Stimulated activated CD8-positive, alpha-beta memory T cell treated with anti-CD3 and anti-CD28 coated beads, Interleukin-12 subunit alpha, Interleukin-12 subunit beta, amount 100 ng/mL, for 24 hours (primary cell): Measurements from ENCODE around the gene SCARB1.

ENCODE experiments used
- DNase-seq: peaks from one replicate; pipeline ENCODE4 v3.0.0-alpha.2; 2020; ENCODE audit errors: extremely low read depth

The SCARB1 gene

GRCh38 chr12:124797321-124797720 lies 66.3 kb downstream of the SCARB1 start:
- DNase-seq: no peak

- DNase-seq: no peak
Observed at GRCh38 chr12:124796303-124796960, 67.2 kb downstream of the SCARB1 start.

GRCh38 chr12:124795081-124795948 lies 68.3 kb downstream of the SCARB1 start:
- DNase-seq: no peak

- DNase-seq: no peak
Observed at GRCh38 chr12:124792961-124793441, 70.7 kb downstream of the SCARB1 start.

GRCh38 chr12:124792156-124792555 lies 71.5 kb downstream of the SCARB1 start:
- no peak for DNase-seq

- no peak for DNase-seq
Observed at GRCh38 chr12:124790650-124791400, 72.8 kb downstream of the SCARB1 start.

- DNase-seq: no peak
Observed at GRCh38 chr12:124788936-124789555, 74.6 kb downstream of the SCARB1 start.

GRCh38 chr12:124786061-124786964 lies 77.4 kb downstream of the SCARB1 start:
- DNase-seq: no peak

- DNase-seq: no peak
Observed at GRCh38 chr12:124784871-124785572, 78.6 kb downstream of the SCARB1 start.

- no peak for DNase-seq
Observed at GRCh38 chr12:124783087-124783486, 80.6 kb downstream of the SCARB1 start.

- DNase-seq: no peak
Observed at GRCh38 chr12:124782132-124782531, 81.5 kb downstream of the SCARB1 start.

- DNase-seq: no peak
Observed at GRCh38 chr12:124780752-124781685, 82.6 kb downstream of the SCARB1 start.

GRCh38 chr12:124780336-124780735 lies 83.3 kb downstream of the SCARB1 start:
- DNase-seq: no peak

GRCh38 chr12:124779161-124780141 lies 84.2 kb downstream of the SCARB1 start:
- no peak for DNase-seq

- DNase-seq: no peak
Observed at GRCh38 chr12:124778411-124778810, 85.3 kb downstream of the SCARB1 start.

GRCh38 chr12:124777399-124778372 lies 86.0 kb downstream of the SCARB1 start:
- no peak for DNase-seq

- no peak for DNase-seq
Observed at GRCh38 chr12:124776125-124776513, 87.5 kb downstream of the SCARB1 start.
